Hypothalamus (tissue), 51 donors: Measurements from ENCODE around the gene NFE2L2.
"Not testable (repeated sequence)": the region's sequence is repeated elsewhere in the genome, so short reads cannot be mapped to it uniquely, and the experiment has no call there.

ENCODE experiments used
- DNase-seq, 51 donors: peaks; one replicate each; lab custom pipeline; 2025; lab: John Stamatoyannopoulos, UW

Gene NFE2L2

DNA sequence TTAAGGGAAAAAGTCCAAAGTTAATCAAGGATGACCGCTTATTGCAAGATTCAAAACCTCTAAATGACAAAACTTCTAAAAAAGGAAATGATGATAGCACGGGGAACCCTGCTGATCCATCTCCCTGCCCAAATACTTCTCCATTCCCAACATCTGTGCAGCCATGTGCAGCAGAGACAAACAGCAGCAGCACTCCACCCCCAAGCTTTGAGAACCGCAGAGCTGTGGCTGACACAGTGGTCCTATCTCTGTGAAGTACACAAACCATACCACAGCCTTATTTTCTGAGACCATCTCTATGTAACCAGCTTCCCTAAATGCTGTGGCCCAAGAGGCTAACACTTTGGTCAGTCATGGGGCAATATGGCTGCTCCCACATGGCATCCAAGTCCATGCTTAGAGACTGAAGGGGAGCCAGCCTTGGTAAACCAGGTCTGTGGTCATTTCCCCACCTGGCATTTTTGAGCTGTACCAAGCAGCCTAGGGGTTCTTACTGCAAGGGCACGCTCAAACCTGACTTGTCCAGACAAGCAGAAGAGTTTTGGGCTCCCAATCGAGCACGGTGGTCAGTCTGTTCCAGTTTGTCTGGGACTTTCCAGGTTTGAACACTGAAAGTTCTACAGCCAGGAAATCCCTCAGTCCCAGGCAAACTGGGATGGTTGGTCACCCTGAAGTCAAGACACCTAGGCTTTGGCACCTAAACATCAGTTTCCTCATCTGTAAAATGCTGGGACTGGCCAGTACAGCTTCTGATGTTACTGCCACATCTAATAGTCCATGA is 17.1 kb upstream of the NFE2L2 start:
- DNase-seq = no peak

DNA sequence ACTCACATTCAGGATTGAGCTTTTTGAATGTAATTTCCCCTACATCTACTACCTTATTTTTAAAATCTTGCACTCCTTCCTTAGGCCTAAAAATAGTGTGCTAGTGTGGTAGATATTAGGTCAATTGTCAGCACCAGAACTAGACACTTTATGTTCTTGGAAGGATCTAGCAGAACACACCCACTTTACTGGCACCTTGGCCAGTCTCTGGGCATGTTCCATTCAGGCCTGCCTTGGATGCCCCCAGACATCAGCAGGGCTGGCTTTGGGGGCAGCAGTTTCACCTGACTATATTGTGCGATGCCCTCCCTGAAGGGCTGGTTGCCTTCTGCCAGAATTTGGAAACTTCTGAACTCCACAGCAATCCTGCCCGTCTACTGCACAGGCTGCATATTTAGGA is 15.3 kb upstream of the NFE2L2 start:
- DNase-seq = no peak

GRCh38 chr2:177275743-177276055 is 11.2 kb upstream of the NFE2L2 start:
- no peak for DNase-seq

GRCh38 chr2:177275040-177275742 is 10.7 kb upstream of the NFE2L2 start:
- no peak for DNase-seq

DNA sequence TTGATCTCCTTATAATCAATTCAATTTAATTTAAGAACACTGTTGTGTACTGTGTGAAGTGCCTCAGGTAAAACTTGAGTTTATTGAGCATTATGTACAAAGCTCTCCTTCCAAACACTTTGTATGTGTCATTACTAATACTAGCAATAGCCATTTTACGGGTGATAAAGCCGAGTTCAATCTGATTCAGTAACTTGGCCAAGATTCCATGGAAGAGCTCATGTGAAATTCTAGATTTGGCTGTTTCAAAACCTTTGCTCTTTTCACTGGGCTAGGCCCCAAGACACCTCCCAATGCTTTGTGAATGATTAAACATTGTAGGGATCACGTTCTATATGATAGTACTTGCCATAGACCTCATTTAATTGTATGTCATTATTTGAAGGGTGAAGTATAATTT is 8.9 kb upstream of the NFE2L2 start:
- DNase-seq = no peak

- no peak for DNase-seq
Measured at GRCh38 chr2:177272765-177273164, 8.2 kb upstream of the NFE2L2 start.

DNA sequence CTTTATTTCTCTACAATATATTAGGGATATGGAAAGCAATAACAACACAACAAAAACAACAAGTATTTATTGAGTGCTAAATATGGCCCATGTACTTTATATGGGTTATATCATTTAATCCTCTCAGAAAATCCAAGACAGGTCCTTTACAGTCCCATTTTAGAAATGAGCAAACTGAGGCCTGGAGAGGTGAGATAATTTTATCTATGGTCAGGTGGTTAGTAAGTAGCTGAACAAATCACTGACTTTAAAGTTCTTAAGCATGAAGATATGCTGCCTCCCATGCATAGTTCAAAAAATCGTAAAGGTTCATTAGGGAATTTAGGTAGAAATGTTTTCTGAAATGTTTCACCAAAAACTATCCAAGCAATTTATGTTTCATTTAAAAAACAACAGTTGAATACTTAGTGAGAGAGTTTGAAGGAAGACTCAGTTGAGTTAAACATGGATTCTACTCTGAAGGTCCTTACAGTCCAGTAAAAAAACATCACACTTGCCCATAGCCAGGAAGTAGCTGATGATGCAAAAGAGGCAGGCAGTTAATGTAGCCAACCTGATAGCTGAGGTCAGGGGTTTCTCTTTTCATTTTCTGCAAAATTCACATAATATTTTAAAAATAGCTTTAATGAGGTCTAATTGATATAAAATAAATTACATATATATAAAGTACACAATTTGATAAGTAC is 7.6 kb upstream of the NFE2L2 start:
- no peak for DNase-seq

DNA sequence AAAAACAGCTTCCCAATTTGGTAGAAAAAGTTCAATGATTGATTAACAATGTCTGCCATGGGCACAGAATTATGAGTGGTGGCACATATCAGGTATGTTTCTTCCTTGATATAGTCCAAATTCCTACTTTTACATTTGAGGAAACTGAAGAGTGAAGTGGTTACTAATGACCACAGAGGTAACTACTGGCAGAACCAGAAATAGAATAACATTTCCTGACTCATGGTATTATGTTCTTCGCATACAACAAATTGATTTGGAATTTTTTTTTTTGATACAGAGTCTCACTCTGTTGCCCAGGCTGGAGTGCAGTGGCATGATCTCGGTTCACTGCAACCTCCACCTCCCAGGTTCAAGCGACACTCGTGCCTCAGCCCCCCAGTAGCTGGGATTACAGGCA is 6.0 kb upstream of the NFE2L2 start:
- no peak for DNase-seq

DNA sequence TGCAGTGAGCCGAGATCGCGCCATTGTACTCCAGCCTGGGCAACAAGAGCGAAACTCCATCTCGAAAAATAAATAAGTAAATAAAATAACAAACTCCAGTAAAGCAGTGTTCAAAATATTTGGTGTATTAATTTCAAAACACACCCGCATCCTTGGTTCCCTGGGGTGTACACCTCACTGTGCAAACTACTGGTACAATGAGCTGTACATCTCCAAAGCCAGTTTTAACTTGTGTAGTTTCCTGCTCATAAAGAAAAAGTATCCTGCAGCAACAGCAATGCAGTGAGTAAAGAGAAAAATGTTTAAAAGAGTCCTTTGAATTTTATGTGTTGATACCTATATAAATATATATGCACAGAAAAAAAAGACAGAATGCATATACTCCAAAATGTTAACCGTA is 4.4 kb upstream of the NFE2L2 start:
- no peak for DNase-seq

- DNase-seq = no peak
Measured at GRCh38 chr2:177268187-177268871, 3.8 kb upstream of the NFE2L2 start.

DNA sequence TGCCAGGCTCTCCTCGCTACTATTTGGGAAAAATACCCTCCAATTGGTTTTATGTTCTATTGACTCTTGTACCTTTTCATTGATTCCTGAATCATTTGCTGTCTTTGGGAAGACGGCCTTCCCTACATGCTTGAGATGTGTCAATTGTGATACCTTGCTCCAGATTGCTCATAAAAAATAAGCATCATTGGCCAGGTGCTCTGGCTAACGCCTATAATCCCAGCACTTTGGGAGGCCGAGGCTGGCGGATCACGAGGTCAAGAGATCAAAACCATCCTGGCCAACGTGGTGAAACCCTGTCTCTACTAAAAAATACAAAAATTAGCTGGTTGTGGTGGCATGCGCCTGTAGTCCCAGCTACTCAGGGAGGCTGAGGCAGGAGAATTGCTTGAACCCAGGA is 2.4 kb upstream of the NFE2L2 start:
- not testable (repeated sequence) for DNase-seq

DNA sequence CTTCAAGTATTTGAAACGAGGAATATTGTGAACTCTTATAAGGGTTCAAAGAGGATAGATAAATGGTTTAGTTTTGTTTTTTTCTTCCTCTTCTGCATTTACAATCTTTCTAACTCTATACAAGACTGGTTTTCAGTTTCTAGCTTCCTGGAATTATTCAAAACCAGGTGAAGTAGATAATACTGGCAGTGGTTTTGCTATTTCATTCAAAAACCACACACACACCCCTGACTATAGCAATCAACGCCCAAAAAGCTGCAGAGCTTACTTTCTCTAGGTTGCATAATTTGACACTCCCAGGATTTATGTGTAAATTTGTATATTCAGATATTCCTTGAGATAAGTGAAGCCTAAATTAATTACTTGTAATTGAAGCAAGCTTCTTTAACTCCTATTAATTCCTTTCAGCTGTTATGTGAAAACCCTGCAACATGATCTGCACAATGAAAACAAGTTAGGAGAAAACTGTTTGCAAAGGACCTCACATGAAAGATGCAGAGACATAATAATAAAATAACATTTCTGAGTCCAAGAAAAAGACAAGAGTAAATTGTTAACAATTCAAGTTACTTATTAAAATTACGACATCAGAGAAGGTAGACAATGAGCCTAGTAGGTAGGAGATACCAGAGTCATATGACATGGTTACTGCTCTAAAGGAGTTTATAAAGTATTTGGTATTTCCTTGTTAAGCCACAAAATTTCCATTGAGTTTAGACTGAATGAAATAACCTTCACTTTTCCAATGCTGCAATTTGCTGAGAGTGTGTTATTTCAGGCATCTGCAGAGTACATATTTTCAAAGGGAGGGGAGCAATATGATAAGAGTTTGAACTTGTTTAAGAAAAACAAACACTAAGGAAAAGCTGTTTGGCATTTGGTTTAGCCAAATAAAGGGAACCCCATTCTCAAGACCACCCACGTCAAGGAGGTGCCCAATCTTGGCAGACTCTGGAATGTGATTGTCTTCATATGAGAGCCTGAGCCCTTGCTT is 1.6 kb upstream of the NFE2L2 start:
- DNase-seq = no peak

DNA sequence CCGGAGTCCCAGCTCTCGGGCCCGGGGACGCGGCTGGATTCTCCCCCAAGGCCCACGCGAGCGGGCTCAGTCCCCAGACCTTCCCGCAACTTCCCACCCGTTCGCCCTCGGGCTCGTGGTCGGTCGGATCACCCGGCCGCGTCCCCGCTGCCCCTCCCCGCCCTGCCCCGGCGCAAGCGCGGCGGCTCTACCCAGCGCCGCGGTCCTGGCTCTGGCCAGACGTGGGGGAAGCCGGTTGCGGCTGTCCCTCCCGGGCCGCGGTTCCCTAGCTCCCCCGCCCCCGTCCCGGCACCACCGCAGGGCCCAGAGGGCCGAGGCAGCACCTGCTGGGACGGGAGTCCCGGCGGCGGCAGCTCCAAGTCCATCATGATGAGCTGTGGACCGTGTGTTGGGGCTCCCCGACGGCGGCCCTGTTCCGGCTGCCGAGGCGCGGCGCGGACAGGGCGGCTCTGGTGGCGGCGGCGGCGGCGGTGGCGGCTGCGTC is 276 bp downstream of the NFE2L2 start:
- peak in 11 of 51 donors; percentile 42 to 85 (median 62) for DNase-seq

DNA sequence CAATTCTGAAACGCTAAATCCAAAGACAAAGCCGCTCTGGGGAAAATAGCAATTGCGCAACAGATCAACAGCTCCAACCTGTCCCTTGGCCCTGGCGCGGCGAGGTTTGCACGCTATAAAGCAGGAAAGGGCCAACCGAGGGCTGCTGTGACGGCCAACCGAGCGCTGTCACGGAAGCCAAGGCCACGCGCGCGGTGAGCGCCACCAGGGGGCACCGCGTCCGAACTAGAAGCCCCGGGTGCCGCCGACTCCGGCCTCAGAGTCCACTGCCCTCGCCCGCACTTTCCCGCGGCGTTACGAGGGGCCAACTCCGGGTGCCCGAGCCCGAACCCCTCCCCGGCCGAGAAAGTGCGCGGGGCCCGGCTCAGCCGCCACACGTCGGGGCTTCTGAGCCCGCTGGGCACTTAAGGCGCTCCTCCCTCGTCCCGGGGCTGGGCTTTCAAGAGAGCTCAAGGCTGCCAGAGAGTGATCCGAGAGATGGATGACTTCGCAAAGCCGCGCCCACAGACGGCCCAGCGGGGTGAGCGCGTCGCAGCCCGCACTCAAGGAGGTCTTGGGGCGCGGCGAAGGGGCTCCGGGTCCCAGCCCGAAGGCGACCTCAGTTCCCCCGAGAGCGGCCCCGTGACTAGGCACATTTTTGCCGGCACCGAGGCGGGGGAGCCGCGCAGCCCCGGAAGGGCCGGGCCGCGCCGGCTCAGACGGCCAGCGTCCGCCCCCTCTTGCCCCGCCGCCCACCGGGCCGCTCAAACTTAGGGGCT is 897 bp downstream of the NFE2L2 start:
- DNase-seq = peak; percentile 65 to 98 (median 93)

GRCh38 chr2:177262958-177263450 is 1.5 kb downstream of the NFE2L2 start:
- DNase-seq = no peak

DNA sequence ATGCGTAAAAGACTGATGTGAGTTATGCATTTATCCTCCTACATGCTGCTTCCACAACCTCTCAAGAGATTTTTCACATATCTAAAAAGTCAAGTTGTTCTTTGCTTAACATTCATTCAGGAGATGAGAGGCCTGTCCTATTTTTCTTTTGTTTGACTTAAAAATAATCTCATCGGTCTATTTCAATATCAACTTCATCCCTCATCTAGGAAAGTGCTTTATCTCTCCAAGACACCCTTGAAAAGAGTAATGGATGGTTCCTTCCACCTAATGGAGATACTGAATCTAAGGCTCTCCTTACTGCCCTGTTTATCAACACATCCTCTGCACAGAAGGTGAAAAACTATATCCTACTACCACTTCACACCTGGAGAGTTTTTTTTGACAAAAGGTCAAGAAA is 2.4 kb downstream of the NFE2L2 start:
- peak in 1 of 51 donors; percentile 29 for DNase-seq

GRCh38 chr2:177261116-177262060 is 3.1 kb downstream of the NFE2L2 start:
- no peak for DNase-seq

GRCh38 chr2:177260379-177260778 is 4.1 kb downstream of the NFE2L2 start:
- DNase-seq = no peak
